Smooth muscle cell (in vitro differentiated cells): ENCODE measurements around the gene CD248. TPM values are rescaled to one million over a fixed set of nuclear protein-coding genes. Genes with fewer than 3 reads are reported as not detected.

Experiments
- DNase-seq: peaks from one replicate; lab custom pipeline; 2025; ENCODE audit not compliant: unreplicated experiment; lab: John Stamatoyannopoulos, UW
- H2AFZ ChIP-seq: fragments of 200-600 bp; sonication (generic); 2 replicates; pipeline ENCODE4 v1.6.0; 2016; ENCODE audit warnings: antibody characterized with exemption, low read depth, mild to moderate bottlenecking
- H3F3A ChIP-seq: fragments of 200-600 bp; sonication (generic); 2 replicates; pipeline ENCODE4 v1.6.0; 2017; ENCODE audit warnings: antibody characterized with exemption, low read depth
- H3K27ac ChIP-seq: fragments of 200-600 bp; sonication (generic); 2 replicates; pipeline ENCODE4 v1.5.1; 2016; ENCODE audit warnings: low read depth, mild to moderate bottlenecking
- H3K27me3 ChIP-seq: fragments of 200-600 bp; sonication (generic); 2 replicates; pipeline ENCODE4 v1.6.1; 2016; ENCODE audit warnings: low read depth, mild to moderate bottlenecking
- H3K36me3 ChIP-seq: fragments of 200-600 bp; sonication (generic); 2 replicates; pipeline ENCODE4 v1.5.1; 2016; ENCODE audit warnings: low read depth
- H3K4me1 ChIP-seq: fragments of 200-600 bp; sonication (generic); 2 replicates; pipeline ENCODE4 v1.5.1; 2016; ENCODE audit warnings: low read depth
- H3K4me2 ChIP-seq: fragments of 200-600 bp; sonication (generic); 2 replicates; pipeline ENCODE4 v1.6.0; 2016; ENCODE audit warnings: mild to moderate bottlenecking
- H3K4me3 ChIP-seq: fragments of 200-600 bp; sonication (generic); 2 replicates; pipeline ENCODE4 v1.5.1; 2016; ENCODE audit warnings: mild to moderate bottlenecking
- H3K79me2 ChIP-seq: fragments of 200-600 bp; sonication (generic); 2 replicates; pipeline ENCODE4 v1.6.0; 2016; ENCODE audit warnings: low read depth, mild to moderate bottlenecking
- H3K9ac ChIP-seq: fragments of 200-600 bp; sonication (generic); 2 replicates; pipeline ENCODE4 v1.6.0; 2016; ENCODE audit warnings: low read depth
- H3K9me3 ChIP-seq: fragments of 200-600 bp; sonication (generic); replicated peaks from 2 replicates; pipeline ENCODE4 v1.5.1; 2016; ENCODE audit warnings: low read depth
- H4K20me1 ChIP-seq: fragments of 200-600 bp; sonication (generic); 2 replicates; pipeline ENCODE4 v1.6.0; 2016; ENCODE audit warnings: low read depth
- CTCF ChIP-seq: fragments of 200-600 bp; sonication (generic); IDR thresholded peaks from 2 replicates; pipeline ENCODE4 v1.5.1; 2017; ENCODE audit warnings: borderline replicate concordance, mild to moderate bottlenecking, antibody characterized with exemption; ENCODE audit not compliant: insufficient read depth, poor library complexity, severe bottlenecking
- WGBS: methylation state at CpG from one replicate; pipeline ENCODE4 v1.1.7; 2016; ENCODE audit warnings: low lambda C conversion rate; 5-methylcytosine and 5-hydroxymethylcytosine counted together
- polyA plus RNA-seq: library from polyadenylated mRNA; unstranded; fragments of >200 nt; fragmentation: Nextera tagmentation; extraction: Ambion mirVana; gene quantifications from 2 replicates; pipeline ENCODE4 v1.2.1, GENCODE V29; 2016
- total RNA-seq: library from RNA; depleted of rRNA; stranded (reverse); fragments of >200 nt; gene quantifications from 2 replicates; pipeline ENCODE4 v1.2.3, GENCODE V29; 2014

CD248 gene
- total and polyA plus RNA-seq, 2 experiments from 2014 or later: 35.5 to 287 TPM

GRCh38 chr11:66291706-66292542 lies 24.9 kb downstream of the CD248 start, which contains the start of gene TMEM151A:
Gene TMEM151A, plus strand, starts transcription at chr11:66291894. Its CDS starts 120 bp downstream, at chr11:66292014.
- WGBS: 8% methylated on average over 44 of the region's 95 CpGs
- no peak within 1 kb of the TSS for H3K9ac ChIP-seq
- H3K36me3 ChIP-seq: no peaks in the 10 kb centered on the region
- no peak within 1 kb of the TSS for H3K27ac ChIP-seq
- no peaks in the 10 kb centered on the region for H3K9me3 ChIP-seq
- peaks cover 15% of the 10 kb centered on the region for H3K4me1 ChIP-seq
- TF ChIP-seq CTCF: no peak
- no peaks in the 10 kb centered on the region for H3F3A ChIP-seq
- H3K4me3 ChIP-seq: peak within 1 kb of the TSS; percentile 45
- DNase-seq: no peak
- peaks cover 17% of the 10 kb centered on the region for H3K79me2 ChIP-seq
- no peak within 1 kb of the TSS for H2AFZ ChIP-seq
- peaks cover 10% of the 10 kb centered on the region for H4K20me1 ChIP-seq
- peak within 1 kb of the TSS; percentile 84 for H3K4me2 ChIP-seq
- H3K27me3 ChIP-seq: peaks cover 35% of the 10 kb centered on the region

DNA sequence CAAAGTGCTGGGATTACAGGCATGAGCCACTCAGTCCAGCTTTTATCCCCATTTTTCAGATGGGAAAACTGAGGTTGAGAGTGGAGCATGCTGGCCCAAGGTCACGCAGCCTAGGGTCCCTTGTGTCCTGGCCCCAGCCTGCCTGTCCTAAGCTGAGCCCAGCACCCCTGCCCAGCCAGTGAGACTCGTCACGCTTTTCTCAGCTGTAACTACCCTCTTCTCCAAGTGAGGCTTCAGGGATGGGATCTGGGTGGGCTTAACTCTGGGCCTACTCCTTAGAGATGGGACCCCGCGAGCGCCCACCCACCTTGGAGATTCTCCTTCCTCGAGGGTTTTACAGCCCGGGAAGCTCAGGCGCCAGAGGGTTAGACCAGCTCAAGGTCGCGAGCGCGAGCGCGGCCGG lies 25.5 kb downstream of the CD248 start:
- no peak overlapping the region for H3K9ac ChIP-seq
- no peaks in the 10 kb centered on the region for H3F3A ChIP-seq
- TF ChIP-seq CTCF: no peak
- H3K27ac ChIP-seq: no peak overlapping the region
- H3K4me3 ChIP-seq: peak overlapping the region; percentile 23
- H3K4me2 ChIP-seq: peak overlapping the region; percentile 68
- H3K36me3 ChIP-seq: no peaks in the 10 kb centered on the region
- H3K9me3 ChIP-seq: no peaks in the 10 kb centered on the region
- WGBS: 22% methylated on average over 15 of the region's 16 CpGs
- peaks cover 23% of the 10 kb centered on the region for H3K79me2 ChIP-seq
- peaks cover 17% of the 10 kb centered on the region for H4K20me1 ChIP-seq
- peaks cover 35% of the 10 kb centered on the region for H3K27me3 ChIP-seq
- peaks cover 15% of the 10 kb centered on the region for H3K4me1 ChIP-seq
- DNase-seq: no peak
- H2AFZ ChIP-seq: no peak overlapping the region

DNA sequence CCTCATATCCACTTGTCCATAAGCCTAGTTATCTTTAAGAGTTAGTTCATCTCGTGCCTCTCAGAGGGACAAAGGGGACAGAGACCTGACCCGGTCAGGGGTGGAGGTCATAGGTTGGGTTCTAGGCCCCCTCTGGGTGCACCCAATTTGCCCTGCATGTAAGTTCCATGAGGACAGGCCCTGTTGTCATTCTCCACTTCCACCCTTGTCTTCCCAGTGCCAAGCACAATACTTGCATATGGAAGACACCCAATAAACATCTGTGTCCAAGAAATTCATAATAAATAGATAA lies 26.6 kb downstream of the CD248 start:
- Histone ChIP-seq H3K4me3 (peak overlapping the region; percentile 71), H3K36me3 (no peaks in the 10 kb centered on the region), H3K27ac (no peak overlapping the region), H3K9me3 (no peaks in the 10 kb centered on the region), H3K4me2 (peak overlapping the region; percentile 84), H4K20me1 (peaks cover 27% of the 10 kb centered on the region), H3K9ac (no peak overlapping the region), H3K27me3 (peaks cover 35% of the 10 kb centered on the region), H3F3A (no peaks in the 10 kb centered on the region), H3K4me1 (peaks cover 15% of the 10 kb centered on the region), H3K79me2 (peaks cover 31% of the 10 kb centered on the region), H2AFZ (no peak overlapping the region)
- no peak for TF ChIP-seq CTCF
- 89% methylated on average over 2 of the region's 2 CpGs for WGBS
- DNase-seq: no peak
